G401.6 (cell line): ENCODE measurements around the gene BMPR1A.
"Not testable (repeated sequence)": the region's sequence is repeated elsewhere in the genome, so short reads cannot be mapped to it uniquely, and the experiment has no call there.

ENCODE experiments used
- FAIRE-seq: peaks from 2 replicates; lab custom pipeline; 2012; peaks lifted over from hg19 to GRCh38; lab: Jason Lieb, UNC

Gene BMPR1A

DNA sequence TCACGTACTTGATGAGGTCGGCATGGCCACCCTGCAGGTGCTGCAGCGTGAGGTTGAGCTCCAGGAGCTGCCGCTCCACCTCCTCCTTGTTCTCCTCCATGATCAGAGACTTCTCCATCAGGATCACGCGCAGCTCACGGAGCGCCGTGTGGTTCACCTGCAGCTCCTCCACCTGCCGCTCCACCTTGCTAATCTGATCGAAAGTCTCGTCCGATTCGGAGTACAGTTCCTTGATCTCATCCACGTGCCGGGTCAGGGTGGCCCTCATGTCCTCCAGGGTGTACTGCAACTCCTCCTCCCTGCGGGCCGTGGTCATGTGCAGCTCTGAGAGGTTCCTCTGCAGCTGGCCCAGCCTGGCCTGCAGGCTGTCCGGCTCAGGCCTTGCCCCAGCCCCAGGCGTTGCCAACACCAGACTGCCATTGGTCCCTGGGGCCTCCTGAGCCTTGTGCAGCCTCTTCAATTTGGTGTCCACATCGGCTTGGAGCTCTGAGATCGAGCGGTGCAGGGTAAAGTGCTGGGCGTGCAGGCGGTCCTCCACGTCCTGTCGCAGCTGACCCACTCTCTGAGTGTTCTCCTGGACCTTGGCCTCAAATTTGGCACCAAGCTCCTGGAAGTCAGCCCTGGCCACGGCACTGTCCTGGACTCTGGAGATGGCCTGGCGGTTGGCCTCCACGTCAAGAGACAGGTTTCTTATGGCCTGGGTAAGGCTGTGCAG is 187.1 kb downstream of the BMPR1A start:
- no peak for FAIRE-seq

DNA sequence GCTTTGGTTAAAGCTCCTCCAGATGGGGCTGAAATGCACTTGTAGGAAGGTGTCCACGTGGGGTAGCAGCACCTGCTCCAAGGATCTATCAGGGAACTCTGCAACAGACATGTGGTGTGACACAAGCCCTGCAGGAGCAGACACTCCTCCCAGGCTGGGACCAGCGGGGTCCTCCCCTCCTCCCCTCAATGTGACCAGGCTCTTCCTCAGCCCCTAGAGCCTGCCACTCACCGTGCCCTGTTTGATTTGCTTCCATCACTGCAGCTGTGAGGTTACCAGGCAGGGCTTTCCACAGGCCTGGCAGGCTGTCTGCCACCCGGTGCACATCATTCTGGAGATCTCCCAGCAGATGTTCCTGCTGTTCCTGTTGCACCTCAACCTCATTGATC is 187.6 kb downstream of the BMPR1A start:
- no peak for FAIRE-seq

DNA sequence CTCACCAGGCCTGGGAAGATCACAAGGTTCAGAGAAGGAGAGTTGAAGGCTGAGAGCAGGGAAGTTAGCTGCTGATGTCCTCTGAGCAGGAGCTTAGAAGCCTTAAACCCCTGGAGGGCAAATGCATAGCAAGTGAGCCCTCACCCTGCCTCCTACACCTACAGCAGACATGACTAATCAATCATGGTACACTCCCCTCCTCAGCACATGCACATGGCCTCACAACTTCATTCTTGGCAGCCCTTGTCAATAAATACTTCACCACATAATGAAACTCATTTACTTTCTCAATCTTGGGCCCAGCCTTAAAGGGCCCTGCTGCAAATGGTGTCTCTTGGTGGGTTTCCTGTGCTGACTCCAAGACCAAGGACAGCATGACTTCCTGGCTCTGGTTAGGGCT is 188.1 kb downstream of the BMPR1A start:
- no peak for FAIRE-seq

DNA sequence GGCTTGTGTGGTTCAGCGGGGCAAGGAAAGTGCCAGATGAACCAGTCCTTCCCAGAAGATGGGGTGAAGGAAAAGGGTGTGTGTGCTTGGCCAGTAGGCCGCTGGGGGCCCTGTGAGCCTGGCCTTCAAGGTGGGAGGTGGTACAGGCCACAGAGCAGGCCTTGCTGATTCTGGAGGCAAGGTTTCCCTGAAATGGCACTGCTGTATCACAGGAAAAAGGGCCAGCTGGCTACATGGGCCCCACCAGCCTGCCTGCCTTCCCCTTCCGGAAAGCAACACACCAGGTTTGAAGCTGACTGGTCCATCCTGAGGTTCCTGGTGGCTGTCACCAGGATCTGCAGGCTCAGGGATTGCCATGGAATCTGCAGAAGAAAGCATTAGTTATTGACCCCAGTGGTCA is 188.5 kb downstream of the BMPR1A start:
- FAIRE-seq: no peak

DNA sequence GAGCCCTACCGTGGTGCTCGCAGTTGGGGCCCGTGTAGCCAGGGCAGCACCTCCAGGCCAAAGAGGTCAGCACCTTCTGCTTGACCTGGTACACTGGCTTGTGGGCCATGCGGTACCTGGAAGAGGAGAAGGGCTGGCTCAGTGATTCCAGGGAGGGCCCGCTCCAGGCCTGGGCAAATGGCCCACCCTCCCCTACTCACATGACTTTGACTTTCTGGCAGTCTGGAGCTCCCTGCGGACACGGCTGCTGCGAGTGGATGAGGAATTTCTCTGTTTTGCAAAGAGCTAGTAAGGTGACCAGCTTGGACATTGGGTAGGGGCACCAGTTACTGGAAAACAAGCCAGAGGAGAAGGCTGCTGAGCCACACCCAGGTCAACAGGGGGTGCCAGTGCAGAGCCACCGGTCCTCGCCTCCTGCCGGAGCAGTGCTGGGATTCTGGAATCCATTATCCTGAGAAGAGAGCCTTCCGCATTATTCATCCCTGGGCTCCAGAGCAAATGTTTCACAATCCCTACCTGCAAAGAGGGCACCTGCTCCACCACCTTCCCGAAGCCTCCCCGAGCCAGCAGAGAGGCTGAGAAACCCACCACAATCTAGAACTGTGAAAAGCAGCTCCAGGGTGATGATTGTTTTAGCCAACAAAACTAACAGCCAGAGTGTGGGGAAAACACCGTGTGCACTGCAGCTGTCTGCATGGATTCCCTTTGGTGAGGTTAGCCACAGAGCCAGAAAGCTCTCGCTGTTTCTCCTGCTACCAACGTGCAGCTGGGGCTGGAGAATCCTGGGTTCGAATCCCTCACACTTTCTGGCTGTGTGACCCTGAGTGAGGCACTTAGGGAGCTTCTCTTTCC is 189.2 kb downstream of the BMPR1A start:
- no peak for FAIRE-seq

DNA sequence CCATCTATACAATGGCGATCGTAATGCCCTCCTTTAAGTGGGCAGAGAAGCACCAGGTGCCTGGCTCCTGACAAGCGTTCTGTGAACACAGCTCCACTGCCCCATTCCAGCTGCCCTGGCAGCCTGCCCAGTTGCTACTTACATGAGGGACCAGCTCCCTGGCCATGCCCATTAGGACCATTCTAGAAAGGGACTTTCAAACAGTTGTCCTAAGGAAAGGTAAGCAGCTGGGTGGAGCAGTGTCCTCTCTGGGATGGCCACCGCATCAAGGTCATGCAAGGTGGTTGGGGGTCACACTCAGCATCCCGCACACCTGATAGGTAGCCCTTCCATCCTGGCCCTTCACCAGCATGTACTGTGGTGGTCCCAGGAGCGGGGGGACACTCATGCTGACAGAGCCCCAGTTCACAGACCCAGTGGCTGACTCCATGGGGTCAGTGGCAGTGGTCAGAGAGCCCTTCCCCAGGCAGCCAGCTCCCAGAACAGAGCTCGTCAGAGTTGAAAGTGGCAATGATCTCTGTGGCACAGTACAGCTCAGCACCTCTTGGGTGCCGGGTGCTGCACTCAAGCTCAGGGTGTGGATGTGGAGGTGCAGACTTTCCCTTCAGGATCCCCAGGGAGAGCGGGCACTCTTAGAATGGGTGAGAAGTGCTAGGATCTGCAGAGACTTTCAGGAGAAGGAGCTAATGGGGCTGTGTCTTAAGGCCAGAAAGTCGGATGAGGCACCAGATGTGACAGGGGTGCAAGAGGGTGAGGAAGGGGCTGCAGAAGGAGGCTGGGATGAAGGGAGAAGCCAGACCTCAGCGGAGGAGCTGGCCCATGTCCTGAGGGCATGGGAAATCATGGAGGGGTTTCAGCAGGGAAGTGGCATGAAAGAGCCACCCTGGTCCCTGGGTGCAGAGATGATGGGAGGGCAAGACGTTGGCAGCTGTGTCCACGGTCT is 190.1 kb downstream of the BMPR1A start:
- no peak for FAIRE-seq

DNA sequence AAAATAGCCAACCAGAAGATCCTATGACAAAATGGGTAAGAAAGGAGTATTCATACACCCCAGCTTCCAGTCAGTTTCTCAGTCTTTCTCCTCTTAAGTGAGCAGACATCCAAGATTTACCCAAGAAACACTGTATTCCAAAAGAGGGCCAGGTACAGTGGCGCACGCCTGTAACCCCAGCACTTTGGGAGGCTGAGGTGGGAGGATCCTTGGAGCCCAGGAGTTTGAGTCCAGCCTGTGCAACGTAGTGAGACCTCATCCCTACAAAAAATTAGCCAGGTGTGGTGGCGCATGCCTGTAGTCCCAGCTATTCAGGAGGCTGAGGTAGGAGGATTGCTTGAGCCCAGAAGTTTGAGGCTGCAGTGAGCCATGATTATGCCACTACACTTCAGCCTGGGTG is 191.4 kb downstream of the BMPR1A start:
- not testable (repeated sequence) for FAIRE-seq

DNA sequence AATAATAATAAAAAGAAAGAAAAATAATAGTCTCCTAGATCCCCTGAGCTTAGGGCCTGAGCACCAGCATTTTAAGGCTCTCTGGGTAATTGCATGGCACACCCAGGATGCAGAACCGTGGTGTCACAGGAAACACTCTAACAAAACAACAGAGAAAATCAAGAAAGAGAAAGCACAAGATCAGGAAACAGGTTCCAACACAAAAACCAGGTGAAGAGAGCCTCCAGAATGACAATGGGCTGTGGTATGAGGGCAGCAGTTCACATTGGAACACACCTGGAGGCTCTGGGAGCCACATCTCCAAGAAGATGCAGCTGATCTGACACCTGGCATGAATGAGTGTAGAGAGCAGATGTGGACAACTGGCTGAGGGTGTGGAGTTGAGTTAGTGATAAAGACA is 193.9 kb downstream of the BMPR1A start:
- FAIRE-seq: no peak

DNA sequence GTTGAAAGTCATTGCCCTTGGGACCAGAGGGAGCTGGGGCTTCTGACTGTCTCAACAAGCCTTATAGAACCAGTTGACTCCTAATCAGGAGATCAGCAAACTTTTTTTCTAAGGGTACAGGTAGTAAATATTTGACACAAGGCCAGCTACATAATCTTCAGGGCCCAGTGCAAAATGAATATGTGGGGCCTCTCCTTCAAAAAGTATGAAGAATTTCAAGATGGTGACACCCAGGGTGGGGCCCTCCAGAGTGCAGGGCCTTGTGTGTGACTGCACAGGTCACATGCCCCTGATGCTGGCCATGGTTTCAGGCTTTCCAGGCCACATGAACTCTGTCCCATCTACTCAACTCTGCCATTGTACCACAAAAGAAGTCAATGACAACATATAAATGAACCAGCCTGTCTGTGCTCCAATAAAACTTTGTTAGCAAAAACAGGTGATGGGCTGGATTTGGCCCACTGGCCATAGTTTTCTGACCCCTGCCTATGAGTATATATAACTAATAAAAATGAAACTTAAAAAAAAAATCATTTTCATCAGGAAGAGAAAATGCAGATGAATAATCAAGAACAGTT is 194.9 kb downstream of the BMPR1A start:
- no peak for FAIRE-seq

DNA sequence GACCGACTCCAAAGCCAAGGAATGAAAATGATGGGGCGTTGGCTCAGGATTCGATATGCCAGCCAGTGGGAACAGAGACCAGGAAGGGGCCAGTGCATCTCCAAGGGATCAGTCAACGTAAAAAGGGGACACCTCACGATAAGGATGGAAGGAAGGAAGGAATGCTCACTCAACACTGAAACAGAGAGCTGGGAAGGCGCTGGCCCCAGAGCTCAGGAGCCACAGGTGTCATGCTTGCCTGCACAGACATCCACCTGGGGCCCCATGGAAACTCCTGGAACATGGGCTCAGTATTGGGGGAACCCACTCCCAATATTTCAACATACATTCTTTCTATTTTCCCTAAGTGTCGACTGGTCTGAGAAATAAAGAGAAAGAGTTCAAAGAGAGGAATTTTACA is 195.7 kb downstream of the BMPR1A start:
- no peak for FAIRE-seq

DNA sequence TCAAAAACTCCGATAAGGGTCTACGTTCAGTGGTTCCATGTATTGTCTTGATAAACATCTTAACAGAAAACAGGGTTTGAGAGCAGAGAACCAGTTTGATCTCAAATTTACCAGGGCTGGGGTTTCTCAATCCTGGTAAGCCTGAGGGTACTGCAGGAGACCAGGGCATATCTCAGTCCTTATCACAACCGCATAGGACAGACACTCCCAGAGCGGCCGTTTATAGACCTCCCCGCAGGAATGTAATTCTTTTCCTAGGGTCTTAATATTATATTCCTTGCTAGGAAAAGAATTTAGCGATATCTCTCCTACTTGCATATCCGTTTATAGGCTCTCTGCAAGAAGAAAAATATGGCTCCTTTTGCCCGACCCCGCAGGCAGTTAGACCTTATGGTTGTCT is 196.3 kb downstream of the BMPR1A start:
- not testable (repeated sequence) for FAIRE-seq

DNA sequence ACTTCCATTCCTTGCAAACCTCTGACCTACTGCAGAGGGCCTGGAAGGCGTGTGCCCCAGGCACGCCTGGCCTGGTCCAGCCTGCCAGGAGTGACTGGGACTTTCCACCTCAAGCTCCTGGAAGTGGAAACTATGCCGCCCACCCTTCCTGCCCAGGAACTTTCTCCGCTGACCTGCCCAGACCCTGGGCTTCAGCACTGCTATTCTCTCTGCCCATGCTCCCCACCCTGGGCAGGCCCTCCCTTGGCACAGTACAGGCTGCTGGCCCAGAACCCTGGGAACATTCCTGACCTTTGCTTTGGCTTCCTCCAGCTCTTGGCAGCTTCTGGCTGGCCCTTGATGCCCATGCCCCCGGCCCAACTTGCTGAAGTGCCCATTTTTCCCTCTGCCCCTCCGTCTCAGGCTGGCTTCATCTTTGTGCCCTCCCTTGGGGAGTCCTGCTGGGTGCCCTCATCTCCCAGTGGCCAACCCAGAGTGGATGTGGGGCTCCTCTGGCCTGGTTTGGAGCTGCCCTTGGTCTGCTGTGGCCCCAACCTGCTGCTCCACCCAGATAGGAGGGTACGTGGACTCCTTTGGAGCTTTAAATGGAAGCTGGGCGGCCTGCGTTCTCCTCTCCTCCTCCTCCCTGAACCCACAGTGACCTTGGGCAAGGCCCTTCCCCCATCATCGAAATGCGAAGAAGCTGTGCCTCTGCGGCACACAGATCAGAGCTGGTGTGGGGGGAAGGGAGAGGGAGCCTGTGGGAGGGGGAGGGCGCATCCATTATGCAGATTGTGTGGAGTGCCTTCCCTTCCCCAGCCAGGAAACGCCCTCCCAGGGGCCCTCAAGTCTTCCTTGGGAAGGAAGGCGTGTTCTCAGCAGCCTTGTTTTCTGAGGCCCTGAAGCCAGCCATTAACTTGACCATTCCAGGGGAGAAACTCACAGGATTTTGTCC is 197.6 kb downstream of the BMPR1A start:
- FAIRE-seq: peak; percentile 90

DNA sequence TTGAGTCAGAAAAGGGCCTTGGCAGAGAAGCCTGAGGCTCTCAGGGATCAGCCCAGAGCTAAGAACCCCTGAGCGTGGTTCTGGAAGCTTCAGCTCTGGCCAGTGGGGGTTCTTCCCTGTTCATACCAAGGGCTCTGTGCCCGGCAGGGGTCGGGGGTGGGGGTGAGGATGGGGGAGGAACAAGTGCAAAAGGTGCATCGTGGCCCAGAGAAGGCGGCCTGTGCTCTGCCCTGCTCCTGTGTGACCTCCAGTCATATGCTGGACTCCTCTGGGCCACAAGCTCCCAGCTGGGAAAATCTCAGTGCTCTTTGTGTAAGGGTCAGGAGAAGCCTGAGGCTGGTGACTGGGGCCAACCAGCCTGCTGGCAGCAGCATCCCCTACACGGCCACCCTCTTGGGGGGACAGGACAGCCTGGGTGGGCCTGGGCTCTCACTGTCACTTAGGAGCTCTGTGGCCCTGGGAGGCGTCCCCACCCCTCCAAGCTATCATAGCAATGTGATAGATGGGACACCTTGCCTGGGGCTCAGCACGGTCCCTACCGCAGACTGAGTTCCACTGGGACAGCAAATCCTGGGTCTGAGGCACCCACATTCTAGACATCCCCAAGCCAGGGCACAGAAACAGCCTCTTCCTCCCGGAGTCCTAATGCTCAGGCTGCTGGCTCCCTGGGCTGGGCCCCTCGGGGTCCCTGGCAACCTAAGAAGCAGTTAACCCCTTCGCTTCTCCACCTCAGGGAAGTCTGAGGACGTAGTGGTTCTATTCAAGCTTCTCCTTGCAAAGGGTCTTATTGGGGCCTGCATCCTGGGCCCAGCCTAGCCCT is 198.5 kb downstream of the BMPR1A start:
- FAIRE-seq: no peak

DNA sequence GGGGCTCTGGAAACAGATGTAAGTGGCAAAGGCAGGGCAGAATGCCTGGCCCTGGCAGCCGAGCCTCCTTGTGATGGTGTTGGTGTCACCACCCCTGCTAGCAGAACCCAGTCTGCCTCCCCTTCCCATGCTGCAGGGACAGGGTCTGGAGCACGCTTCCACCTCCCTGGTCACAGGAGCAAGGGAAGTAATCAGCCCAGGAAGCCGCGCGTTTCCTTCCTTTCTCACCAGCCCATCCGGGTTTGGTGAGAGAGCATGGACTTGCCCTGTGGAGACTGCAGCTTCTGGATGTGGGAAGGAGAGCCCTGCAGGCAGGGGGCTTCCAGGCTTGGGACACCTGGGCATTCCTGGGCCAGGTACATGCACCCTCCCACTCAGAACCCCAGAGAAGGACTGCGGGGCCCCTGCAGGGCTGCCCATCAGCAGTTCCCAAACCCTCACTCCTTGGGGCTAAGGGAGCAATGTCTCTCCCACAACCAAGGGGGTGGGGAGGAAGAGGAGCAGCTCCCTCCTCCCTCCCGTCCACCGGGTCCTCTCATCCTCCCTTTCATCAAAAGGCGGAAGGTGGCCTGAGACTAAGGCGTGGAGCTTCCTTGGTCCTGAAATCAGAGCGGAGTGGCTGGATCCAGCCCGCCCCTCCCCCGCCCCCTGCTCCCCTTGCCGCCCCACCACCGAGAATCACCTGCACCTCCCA is 199.2 kb downstream of the BMPR1A start:
- FAIRE-seq: no peak

DNA sequence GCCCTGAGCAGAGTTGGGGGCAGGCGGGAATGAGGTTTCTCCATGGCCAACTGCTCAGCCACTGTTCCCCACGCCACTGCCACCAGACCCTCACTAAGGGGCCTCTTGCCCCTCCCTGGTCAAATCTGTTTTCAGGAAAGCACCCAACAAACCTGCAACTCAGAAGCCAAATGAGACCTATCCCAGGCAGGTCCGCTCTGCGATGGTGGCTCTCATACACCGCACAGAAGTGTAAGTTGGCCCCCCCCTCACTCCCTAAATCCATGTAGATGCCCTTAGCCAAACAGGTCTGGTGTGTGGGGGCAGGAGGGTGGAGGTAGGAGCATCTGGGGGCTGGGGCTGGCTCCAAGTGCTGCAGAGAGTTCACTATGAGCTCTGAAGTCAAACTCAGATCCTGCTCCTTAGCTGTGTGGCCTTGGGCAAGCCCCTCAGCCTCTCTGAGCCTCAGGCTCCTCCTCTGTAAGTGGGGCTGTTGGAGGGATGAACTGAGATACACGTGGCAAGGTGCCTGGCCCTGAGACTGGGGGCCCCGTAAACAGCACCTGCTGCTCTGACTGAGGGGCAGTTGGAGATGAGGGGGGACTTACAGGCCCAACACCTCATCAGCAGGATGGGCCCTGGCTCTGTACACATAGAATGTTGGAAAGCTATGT is 199.9 kb downstream of the BMPR1A start:
- no peak for FAIRE-seq

DNA sequence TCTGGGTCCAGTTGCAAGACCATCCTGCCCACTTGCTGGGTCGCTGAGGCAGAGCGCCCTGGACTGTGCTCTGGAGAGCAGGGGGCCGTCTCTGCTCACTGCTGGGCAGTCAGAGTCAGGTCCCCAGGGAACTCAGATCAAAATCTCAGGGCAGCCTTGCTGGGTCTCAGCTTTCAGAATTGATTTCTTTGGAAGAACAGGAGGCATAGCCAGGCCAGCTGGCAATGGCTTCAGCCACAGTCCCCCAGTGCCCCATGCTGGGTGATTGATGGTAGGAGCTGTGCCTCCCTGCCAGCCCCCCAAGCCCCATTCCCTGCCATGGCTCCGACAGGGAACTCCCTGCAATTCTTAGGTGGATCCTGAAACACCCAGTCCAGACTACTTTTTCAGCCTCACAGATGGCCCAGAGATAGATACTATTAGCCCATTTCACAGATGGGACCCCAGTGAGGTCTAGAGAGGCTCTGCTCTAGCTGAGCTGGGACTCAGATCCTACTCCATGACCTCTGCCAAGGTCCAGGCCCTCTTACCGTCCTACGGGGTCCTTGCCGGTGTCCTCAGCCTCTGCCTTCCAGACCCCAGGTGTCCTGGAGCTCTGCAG is 200.5 kb downstream of the BMPR1A start:
- no peak for FAIRE-seq

DNA sequence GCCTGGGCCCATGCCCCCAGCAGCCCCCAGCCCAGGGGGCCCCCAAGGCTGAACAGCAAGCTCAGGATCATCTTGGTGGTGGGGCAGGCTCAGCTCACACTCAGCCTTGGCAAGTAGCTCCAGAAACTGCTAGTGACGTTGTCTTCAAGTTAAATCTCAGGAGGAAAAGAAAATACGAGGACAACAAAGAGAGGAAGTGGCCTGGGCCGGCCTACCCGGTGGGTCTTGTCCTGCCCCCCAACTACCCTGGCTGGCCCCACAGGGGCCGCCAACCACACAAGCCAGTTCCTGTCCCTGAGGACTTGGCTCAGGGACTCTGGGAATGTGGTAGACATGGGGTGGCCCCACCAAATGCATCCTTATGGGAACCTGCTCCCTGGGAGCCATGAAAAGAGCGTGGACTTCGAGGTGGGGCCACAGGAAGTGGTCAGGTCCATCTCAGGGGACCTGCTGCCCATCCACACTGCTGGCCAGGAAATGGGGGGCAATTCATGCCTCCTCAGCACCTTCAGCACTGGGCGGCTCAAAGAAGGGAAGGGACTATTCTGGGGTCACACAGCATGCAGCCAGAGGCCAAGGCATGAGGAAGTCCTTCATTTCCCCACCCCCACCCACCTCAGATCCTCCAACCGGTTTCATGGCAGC is 201.2 kb downstream of the BMPR1A start, which contains the start of gene MMRN2:
Gene MMRN2, minus strand, starts transcription at position 145 of the 645 bp plus-strand sequence. Its CDS starts 74 bp downstream, at position 71.
- FAIRE-seq: no peak
